Stomach (tissue), 4 donors: ENCODE data around the gene GOLIM4.

Experiments
- EP300 ChIP-seq: sonication (generic); formaldehyde crosslinking; IDR thresholded peaks from one replicate; pipeline ENCODE4 v1.6.1; 2017; ENCODE audit warnings: antibody characterized with exemption
- TF ChIP-seq, protein P1 (sequence below), 7 experiments: fragments of 450-650 bp in 4 of 7; fragments of 200-600 bp in 3 of 7; sonication (generic) in 3 of 7; IDR thresholded peaks; one replicate each; pipeline ENCODE4 v1.5.1; 2016 to 2019; ENCODE audit warnings: antibody characterized with exemption in 7 of 7, control low read depth in 2 of 7, mild to moderate bottlenecking in 1 of 7

DNA sequence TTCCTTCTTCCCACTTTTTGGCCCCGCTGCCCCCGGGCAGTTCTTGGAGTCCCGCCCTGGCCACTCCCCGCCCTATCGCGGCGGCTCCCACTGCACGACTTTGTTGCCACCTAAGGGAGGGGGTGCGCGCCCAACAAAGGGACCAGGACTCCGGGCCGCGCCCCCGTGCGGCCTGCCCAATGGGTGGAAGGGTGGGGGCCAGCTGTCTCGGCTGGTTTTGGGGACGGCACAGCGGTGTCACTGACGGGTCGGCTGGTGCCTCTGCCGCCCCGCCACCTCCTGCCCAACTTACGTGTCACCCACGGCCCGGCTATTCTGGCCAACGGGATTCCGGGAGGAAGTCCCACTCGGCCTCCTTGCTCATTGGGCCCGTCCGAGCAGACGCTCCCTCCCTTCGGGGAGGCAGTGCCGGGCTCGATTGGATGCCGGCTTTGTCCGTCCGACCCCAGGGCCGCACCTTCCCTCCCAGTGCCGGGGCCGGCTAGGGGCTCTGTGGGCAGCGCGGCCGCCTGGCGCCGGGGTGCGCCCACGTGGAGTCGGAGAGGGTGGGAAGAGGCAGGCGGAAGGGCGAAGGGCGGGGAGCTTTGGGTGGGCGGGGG lies at the start of gene GOLIM4:
- no peak for TF ChIP-seq EP300
- TF ChIP-seq, protein P1, sequence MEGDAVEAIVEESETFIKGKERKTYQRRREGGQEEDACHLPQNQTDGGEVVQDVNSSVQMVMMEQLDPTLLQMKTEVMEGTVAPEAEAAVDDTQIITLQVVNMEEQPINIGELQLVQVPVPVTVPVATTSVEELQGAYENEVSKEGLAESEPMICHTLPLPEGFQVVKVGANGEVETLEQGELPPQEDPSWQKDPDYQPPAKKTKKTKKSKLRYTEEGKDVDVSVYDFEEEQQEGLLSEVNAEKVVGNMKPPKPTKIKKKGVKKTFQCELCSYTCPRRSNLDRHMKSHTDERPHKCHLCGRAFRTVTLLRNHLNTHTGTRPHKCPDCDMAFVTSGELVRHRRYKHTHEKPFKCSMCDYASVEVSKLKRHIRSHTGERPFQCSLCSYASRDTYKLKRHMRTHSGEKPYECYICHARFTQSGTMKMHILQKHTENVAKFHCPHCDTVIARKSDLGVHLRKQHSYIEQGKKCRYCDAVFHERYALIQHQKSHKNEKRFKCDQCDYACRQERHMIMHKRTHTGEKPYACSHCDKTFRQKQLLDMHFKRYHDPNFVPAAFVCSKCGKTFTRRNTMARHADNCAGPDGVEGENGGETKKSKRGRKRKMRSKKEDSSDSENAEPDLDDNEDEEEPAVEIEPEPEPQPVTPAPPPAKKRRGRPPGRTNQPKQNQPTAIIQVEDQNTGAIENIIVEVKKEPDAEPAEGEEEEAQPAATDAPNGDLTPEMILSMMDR (IDR thresholded peaks at IDR 0.05): no peak
